NCI-H2227 (cell line): Measurements from ENCODE around the gene TMC3.

Experiments used
- DNase-seq: peaks from one replicate; lab custom pipeline; 2025; ENCODE audit not compliant: unreplicated experiment; lab: John Stamatoyannopoulos, UW

Gene TMC3

GRCh38 chr15:81282911-81283310 lies 91.1 kb downstream of the TMC3 start:
- no peak for DNase-seq

GRCh38 chr15:81282606-81282895 lies 91.5 kb downstream of the TMC3 start:
- no peak for DNase-seq

GRCh38 chr15:81281766-81282605 lies 92.0 kb downstream of the TMC3 start:
- no peak for DNase-seq

GRCh38 chr15:81281456-81281735 lies 92.6 kb downstream of the TMC3 start:
- DNase-seq: no peak
